NCI-H2029 treated with DMSO at 0.1 percent for 48 hours (cell line): Measurements from ENCODE around the gene STK33.

Source experiments
- DNase-seq: peaks from one replicate; lab custom pipeline; 2025; lab: John Stamatoyannopoulos, UW

STK33 gene

DNA sequence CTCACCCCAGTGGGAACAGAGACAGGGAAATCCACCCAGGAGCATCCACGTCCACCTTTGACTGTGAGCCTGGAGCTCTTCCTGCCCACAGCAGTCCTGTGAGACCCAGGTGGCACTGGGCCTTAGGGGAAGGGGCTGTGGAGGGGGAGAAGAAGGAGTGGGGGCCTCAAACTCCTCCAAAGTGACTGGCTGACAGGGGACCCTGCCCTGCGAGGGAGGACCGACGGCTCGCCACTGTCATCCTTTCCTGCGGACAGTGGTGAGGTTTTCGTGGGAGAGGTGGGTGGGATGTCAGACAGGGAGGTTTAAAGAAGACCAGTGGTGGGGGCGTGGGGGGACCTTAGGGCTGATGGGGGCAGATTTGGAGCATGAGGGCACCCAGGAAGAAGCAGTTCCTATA is 237.8 kb downstream of the STK33 start:
- no peak for DNase-seq

DNA sequence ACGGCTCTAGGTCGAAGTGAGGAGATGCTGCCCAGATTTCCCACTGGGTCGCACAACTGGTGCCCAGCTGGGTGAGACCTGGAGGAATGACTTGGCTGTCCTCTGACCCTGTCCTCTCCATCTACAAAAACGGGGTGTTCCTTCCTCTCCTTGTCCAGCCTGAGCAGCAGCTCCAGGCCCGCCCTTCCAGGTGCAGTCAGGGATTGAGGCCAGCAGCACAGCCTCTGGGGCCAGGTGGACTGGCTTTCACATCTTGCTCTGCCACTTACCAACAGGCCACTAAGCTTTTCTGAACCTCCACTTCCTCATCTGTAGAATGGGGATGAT is 238.6 kb downstream of the STK33 start:
- no peak for DNase-seq

DNA sequence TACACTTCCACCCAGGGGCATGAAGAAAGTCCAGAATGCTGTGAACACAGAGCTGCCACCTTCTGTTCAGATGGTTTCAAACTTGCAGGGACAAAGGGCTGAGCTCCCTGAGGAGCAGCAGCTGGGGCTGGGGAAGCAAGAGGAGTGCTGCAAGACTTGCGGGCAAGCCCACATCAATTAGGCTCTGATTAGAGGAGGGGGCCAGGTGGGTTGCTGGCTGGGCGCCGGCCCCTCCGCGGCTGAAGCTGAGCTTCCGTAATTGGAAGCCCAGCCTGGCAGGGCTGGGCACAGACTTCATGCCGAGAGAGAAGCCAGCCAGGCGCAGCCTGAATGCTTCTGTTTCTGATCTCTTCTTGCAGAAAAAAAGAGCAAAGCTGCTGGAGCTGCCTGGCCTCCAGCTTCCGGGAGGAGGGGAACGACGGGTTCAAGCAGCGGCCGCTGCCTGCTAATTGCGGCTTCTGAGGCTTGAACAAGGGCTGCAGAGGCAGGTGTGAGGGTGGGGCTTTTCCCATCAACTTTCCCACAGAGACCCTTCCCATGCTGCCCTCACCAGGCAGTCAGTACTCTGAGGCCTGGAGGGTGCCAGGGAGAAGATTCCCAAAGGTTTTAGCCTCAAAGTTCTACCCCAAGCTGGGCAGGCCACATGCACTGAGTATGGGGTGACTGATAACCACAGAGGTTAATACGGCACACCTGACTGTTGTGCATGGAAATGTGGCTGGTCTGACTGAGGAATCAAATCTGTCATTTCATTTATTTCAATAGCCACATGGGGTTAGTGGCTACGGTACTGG is 239.2 kb downstream of the STK33 start:
- DNase-seq = no peak

DNA sequence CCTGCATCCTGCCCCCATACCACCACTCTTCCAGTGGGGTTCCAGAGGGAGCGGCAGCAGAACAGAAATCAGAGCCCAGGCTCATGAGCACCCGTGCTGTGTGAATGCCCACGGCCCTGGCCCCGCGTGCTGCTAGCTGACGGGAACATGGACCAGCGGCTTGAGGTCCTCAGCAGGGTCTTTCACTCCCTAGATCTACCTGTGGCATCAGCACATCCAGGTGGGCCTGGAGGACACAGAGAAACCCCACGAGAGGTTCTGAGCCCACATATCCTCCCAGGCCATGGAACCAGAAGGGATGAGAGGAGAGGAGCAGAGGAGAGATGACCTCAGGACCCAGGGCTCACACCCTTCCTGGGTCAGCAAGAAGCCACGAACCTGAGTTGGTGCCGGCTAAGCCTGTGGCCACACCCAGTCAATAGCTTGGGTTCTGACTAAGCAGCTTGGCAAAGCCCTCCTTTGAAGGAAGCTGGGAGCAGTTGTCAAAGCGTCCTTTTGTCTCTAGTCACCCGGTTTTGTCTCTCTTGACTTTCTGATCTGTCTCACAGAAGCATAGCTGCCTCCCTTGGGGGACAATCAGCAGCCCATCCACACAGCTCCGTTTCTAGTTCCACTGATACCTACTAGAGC is 241.0 kb downstream of the STK33 start:
- DNase-seq = no peak

DNA sequence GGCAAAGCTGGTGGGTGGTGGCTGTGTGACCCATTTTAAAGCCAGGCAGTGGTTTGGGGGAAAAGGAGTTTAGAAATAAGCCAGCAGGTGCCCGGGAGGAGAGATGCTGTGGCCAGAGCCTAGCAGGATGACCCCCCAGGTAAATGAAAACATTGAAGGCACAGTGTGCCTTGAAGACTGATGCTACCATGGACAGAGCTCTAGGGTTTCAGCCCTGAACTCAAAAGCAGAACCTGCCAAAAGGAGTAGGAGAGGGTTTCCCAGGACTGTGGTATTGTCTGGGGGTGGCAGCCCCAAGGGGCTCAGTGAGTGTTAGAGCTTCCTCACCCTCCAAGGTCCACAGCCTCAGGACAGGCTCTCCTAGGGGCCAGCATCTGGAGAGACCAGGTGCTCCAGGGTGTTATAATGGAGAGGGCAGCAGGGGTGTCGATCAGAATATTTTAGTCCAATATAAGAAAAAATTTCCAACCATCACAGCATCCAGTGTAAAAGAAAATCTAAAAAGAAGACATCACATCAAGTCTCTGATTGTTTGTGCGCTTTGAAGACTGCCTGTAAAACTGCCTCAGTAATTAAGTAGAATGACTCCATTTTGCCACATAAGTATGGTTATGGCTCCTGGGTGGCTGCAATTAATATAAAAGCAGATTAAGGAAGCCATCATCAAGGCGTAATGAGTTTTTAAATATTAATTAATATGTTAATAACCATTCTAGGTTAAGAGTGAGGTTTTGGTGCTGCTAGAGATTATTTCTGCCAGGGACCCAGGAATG is 241.7 kb downstream of the STK33 start:
- DNase-seq = no peak

DNA sequence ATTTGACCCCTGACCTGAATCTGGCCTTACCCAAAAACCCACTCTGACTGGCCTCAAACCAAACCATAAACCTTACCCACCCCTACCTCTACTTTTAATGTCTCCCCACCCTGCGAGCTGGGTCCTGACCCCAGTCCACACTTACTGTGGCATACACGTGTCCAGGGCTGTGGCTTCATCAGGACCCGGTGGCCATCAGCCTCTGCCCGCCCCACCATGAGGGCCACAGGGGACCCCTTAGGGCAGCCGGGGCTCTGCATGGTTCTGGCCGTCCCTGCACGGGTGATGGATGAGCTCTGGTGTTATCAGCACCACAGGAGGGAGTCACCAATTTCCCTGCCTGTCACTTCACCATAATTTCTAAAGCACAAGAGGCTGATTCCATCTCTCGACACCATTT is 242.8 kb downstream of the STK33 start:
- DNase-seq = no peak

DNA sequence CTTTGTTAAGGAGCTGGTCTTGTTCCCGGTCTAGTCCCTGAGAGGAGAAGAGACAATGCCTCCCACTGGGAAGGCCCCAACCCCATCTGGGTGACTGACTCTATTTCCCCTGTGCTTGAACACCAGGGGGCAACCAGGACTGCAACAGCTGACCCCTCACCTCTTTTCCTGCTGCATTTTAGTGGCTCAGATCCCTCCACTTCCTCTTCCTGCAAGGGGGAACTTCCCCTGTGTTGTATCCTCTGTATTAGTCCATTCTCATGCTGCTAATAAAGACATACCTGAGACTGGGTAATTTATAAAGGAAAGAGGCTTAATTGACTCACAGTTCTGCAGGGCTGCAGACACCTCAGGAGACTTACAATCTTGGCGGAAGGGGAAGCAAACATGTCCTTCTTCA is 246.1 kb downstream of the STK33 start:
- DNase-seq = no peak

DNA sequence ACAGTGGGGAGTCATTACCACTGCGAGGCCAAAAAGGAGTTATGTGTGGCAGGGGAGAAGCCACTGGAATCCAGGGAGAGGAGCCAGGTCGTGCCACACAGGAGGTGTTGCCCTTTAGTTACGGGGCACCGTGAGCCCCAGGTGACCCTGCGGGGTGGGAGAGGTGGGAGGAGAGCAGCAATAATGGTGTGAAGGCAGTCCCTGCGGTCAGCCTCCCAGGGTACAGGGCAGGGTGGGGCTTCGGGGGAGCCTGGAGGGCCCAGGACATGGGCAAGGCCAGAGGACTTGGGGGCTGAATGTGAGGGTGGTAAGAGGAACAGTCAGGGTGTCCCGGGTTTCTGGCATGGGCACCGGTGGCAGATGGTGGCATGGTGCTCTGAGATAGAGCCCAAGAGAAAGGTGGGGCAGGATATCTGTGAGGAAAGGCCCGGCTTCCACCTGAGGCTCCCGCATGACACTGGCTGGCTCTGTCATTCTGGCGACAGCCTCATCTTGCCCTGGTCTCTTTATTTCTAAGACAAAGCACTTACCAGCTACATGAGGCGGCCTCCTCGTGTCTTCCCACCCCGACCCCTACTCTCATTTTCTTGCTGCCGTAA is 247.8 kb downstream of the STK33 start:
- DNase-seq = no peak

DNA sequence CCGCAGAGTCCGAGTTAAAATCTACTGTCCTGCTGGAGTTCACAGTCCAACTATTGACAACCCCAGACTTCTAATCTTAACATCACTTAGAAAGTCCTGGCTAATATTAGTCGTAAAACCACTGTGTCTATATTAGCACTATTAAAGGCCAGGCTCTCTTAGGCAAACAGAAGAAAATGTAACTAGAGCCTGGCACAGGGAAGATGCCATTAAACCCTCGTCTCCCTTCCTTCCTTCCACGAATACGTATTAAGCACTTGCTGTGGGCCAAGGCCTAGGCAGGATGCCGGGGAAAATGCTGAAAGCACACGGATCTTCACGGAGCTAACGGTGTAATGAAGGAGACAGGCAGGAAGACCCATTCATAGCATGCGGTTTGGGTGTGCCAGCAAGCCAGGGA is 248.8 kb downstream of the STK33 start:
- DNase-seq = no peak

DNA sequence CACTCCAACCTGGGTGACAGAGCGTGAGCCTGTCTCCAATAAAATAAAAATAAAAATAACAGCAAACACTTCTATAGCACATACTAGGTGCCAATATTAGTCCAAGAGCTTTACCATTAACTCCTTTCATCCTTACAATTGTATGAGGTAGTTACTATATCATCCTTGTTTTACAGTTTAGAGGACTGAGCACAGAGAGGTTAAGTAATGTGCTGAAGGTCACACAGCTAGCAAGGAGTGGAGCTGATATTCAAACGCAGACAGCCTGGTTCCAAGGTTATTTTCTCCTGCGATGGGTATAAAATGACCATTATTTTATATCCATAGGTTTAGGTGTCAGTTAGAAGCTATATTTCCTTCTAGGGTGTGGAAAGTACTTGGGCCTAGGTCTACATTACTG is 249.7 kb downstream of the STK33 start:
- DNase-seq = no peak

DNA sequence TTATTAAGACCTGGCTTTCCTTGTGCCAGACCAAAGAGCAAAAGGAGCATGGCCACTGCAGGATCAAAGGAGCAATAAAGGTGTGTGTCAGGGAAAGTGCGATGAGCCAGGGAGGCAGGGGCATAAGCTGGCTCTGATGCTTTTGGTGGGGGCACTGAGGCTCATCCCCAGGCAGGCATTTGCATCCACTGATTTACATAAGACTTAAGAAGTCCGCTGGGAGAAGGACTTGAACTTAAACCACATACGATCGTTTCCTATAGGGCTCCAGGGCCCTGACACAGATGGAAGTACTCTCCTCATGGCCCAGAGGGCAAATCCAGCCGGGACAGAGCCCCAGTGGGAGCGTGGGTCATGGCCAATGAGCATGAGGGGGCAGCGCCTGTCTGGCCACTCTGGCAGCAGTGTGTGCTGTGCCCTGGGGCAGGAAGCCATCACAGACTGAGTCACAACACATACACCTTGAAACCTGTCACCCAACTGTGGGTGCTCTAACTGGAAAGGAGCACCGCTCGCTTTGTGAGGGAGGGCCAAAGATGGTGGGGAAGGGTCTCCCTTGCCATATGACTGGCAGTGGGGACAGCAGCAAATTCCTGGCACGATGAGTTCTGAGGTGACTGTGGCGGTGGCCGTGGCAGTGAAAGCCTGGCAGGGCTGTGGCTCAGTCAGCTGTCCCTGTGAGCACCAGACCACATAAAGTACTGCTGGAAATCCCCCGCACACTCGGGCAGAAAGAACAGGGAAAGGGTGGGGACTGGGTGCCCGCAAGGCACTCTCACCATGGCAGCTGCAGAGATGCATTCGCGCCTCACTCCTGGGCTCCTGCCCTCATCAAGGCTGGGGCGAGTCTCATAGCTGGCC is 251.0 kb downstream of the STK33 start:
- no peak for DNase-seq

DNA sequence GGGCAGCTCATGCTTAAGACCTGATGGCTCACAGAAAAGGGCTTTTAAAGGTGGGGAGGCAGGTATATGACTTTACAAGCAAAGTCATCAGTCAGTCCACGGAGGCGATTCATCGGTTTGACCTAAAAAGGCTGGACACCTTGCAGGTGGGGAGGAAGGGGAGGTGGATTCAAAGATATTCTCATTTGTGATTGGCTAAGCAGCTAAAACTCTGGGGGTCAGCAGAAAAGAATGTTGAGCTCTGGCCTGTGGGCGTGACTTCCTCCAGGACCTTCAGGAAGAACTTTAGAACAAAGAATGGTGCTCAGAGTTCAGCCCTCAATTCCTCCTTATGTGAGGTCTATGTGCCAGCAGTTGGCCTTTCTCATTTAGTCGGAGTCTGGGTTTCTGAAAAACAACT is 252.0 kb downstream of the STK33 start:
- no peak for DNase-seq
